ENCODE data around the gene KATNB1.

DNA sequence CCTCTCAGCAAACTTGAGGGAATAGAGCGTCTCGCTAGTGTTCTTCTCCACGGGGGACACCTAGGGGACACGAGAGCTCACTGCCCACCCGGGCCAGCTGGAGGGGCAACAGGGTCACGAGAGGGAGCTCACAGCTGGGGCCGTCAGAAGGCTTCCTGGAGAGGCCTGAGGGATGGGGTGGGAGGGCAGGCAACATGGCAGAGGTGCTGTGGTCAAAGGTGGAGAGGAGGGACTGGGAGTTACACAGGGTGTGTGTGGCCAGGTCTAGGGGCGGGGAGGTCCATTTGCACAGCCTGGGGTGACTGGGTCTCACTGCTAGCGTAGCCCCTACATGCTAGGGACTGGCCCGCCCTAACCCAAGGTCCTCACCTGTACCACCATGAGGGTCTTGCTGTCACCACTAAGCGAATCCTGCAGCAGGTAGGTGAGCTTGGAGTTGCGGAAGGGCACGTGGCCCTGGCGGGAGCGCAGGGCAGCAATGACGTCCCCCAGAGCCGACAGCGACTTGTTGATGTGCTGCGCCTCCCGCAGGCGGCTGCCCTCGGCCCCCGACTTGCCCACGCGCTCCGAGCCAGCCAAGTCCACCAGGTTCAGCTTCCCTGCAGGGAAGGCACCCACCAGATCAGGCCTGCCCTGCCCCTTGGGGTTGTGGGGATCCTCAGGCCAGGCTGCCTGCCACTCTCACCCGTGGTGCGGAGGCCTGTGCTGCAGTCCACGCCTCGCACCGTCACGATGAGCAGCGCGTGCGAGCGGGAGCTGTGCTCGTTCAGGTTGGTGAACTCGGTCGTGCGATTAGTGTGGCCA lies 25.0 kb downstream of the KATNB1 start:
- TF ChIP-seq, protein P1, sequence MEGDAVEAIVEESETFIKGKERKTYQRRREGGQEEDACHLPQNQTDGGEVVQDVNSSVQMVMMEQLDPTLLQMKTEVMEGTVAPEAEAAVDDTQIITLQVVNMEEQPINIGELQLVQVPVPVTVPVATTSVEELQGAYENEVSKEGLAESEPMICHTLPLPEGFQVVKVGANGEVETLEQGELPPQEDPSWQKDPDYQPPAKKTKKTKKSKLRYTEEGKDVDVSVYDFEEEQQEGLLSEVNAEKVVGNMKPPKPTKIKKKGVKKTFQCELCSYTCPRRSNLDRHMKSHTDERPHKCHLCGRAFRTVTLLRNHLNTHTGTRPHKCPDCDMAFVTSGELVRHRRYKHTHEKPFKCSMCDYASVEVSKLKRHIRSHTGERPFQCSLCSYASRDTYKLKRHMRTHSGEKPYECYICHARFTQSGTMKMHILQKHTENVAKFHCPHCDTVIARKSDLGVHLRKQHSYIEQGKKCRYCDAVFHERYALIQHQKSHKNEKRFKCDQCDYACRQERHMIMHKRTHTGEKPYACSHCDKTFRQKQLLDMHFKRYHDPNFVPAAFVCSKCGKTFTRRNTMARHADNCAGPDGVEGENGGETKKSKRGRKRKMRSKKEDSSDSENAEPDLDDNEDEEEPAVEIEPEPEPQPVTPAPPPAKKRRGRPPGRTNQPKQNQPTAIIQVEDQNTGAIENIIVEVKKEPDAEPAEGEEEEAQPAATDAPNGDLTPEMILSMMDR (IDR thresholded peaks at IDR 0.05): no peak
- no peak for TF ChIP-seq POLR2AphosphoS5 (IDR thresholded peaks at IDR 0.05)

Measured in breast epithelium (tissue), 3 donors.